HG03097 (cell line): ENCODE results near the gene ST14.
"Not testable (repeated sequence)": the region's sequence is repeated elsewhere in the genome, so short reads cannot be mapped to it uniquely, and the experiment has no call there.

Experiments used
- ATAC-seq: cut with Tn5 transposase; IDR thresholded peaks from one replicate; pipeline ENCODE4 v1.9.1; 2021; ENCODE audit not compliant: unreplicated experiment, low FRiP score

ST14 gene

DNA sequence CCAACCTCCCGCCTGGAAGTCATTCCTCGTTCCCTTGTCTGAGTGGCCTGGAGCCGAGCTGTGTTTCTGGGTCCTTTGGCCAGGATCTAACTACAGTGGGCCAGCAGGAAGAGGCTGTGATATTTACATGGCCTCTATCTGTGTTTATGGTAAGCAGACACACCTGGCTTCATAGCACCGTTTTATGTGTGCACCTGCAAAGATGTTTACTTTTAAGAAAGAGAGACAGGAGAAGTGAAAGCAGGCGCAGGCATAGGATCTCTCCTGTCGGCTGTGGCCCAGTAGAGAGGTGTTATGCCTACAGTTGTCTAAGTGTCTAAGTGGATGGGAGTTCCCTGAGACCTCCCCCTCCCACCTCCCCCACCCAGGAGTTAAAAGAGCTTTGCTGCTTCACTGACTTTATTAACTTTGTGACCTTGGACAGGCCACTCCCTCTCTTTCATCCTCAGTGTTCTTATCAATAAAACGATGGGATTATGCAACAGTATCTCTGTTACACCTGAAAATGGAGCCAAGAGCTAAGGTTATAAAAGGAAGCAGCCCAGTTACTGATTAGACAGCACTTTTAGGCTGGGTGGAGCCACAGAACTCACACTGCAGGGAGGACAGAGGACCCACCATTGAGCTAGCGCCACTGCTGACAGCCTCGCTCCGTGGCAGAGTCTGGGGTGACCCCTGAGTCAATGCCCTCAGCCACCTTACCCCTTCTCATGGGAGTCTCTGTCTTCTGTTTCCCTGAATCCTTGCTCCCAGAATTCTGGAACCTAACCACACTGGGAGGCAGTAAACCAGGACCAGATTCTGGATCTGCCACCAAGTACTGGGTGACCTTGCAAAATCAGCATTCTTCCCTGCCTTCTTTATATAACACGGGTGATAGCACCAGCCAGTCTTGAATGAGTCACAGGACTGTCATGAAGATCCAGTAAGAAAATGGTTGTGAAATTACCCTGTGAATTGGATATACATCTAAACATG lies 22.0 kb downstream of the ST14 start:
- no peak for ATAC-seq

DNA sequence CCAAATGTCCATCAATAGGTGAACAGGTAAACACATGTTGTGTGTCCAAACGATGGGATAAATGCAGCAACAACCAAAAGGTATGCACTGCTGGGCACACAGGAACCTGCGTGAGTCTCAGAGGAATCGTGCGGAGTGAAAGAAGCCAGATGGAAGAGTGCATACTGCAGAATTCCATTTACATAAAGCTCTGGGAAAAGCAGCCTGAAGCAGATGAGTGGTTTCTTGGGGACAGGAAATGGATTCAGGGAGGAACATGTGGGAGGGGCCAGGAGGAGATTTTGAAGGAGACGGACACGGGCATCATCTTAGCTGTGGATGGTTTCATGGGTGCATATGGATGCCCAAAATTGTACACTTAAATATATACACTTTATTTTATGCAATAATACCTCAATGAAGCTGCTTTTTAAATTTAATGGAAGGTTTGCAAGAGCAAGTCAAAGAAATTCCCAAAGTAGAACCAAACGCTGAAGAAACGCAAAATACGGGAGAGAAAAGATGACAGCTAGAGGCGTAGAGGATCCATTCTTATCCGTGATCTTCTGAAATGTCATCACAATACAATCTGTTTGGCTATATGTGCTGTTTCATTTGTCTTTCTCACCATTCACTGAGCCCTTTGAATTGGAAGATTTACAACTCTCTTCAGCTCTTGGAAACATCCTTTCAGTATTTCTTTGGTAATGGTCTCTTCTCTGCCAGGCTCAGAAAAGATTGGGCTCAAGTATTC lies 24.5 kb downstream of the ST14 start:
- ATAC-seq: no peak

DNA sequence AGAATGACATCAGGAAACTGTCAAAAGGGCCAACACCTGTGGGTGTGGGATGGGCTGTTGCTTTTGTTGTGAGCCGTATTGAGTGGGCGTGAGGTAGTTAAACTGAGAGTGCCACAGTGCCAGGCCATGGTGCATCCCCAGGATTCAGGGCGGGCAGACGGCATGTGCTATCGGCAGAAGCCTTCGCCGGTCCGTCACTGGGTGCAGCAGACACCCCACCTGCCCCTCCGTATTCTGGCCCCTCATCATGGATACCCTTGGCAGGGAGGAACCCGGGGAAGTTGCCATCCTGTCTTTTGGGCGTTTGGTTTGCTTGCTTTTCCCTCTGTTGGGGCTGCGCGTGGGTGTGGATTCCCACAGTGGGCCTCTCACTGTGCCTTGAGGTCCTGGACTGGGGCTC lies 27.5 kb downstream of the ST14 start:
- ATAC-seq: no peak

DNA sequence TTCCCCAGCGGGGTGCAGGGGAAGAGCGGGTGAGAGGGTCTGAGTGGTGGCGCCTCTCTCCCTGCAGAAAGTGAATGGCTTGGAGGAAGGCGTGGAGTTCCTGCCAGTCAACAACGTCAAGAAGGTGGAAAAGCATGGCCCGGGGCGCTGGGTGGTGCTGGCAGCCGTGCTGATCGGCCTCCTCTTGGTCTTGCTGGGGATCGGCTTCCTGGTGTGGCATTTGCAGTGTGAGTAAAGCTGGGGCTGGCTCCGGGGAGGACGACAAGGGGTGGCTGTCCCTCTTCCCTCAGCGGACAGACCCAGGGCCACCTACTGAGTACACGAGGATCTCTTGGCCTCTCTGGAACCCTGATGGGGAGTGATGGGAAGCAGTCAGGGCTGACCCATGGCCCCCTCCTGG lies 28.5 kb downstream of the ST14 start:
- no peak for ATAC-seq

DNA sequence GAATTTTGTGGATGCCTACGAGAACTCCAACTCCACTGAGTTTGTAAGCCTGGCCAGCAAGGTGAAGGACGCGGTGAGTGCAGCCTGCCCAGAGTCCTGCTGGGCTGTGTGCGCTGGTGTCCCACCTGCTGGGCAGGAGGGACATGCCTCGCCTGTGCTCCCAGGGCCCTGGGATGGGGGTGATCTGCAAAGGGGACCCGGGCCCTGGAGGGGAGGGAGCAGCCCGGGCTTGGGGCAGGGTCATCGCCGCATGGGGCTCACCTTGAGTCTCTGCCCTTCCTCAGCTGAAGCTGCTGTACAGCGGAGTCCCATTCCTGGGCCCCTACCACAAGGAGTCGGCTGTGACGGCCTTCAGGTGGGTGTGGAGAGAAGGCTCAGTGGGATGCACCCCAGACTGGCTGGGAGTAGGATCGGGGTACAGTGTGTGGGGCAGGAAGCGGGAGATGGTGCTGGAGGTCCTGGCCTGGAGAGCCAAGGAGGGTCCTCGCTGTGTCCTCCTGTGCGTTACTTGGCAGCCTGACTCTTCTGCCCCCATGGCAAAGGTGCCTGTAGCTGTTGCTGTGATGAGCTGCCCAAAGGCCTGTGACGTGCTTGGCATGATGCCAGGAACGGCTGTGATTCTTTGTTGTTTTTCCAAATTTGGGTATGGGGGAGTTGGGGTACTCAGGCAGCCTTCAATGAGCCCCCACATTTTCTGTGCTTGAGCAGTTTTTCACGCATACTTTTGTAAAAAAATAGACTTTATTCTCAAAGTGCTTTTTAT lies 29.2 kb downstream of the ST14 start:
- ATAC-seq: no peak

DNA sequence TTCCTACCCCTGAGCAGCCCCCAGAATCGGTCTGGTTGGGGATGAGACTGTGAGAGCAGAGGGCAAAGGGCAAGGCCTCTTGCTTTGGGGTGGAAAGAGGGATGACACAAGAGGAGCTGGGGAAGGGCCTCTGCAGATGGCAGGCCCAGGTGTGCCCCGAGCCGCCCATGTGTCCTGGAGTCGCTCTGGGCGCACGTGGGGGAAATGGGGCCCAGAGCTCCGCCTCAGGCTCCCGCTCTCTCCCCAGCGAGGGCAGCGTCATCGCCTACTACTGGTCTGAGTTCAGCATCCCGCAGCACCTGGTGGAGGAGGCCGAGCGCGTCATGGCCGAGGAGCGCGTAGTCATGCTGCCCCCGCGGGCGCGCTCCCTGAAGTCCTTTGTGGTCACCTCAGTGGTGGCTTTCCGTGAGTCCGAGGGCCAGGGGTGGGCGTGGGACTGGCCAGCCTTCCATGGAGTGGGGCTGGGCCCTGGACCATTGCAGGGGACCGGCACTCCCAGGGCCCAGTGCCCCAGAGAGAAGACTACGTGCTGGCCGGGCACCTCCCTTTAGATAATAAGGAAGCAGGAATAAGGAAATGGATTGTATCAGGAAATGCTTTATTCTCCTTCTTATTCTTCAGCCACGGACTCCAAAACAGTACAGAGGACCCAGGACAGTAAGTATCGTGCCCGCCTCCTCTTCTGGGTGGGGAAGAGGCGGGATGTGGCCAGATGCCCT lies 30.1 kb downstream of the ST14 start:
- ATAC-seq: no peak

DNA sequence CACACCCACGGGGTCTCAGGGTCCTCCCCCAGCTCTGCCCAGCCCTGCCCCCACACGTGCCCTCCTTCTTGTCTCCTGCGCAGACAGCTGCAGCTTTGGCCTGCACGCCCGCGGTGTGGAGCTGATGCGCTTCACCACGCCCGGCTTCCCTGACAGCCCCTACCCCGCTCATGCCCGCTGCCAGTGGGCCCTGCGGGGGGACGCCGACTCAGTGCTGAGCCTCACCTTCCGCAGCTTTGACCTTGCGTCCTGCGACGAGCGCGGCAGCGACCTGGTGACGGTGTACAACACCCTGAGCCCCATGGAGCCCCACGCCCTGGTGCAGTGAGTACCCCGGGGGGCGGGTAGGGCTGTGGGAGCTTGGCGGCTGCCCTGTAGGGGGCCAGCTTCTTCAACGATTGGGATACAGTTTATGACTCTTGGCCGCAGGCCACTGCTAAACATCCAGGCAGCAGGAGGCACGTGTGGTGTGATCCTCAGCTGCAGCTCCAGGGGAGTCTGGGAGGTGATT lies 30.8 kb downstream of the ST14 start:
- ATAC-seq: no peak

DNA sequence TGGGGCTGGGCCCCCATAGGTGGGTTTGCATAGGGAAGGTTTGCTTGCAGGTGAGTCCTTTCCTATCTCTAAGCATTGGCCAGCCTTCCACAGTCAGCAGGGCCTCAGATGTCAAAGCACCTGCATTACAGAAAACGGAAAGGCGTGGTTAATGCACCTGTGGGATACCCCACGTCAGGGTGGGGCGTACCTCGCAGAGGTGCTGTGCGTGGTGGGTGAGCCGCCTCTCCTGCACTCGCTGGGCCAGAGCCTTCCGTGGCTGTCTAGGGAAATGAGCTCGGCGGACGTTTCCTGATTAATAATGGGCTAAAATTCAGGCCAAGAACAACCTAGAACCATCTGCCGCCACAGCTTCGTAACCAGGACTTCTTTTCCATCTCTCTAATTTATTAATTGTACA lies 32.3 kb downstream of the ST14 start:
- no peak for ATAC-seq

DNA sequence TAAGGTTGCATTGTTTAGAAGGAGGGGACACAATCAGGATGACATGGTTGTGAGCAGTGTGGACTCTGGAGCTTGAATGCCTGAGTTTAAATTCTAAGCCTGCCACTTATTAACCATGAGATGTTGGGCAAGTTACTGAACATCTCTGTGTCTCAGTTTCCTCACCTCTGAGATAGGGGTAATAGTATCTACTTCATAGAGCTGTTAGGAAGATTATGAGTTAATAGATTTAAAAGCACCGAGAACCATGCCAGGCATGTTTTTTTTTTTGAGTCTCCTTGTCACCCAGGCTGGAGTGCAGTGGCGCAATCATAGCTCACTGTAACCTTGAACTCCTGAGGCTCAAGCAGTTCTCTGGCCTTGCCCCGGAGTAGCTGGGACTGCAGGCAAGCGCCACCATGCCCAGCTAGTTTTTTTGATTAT lies 33.3 kb downstream of the ST14 start:
- no peak for ATAC-seq

DNA sequence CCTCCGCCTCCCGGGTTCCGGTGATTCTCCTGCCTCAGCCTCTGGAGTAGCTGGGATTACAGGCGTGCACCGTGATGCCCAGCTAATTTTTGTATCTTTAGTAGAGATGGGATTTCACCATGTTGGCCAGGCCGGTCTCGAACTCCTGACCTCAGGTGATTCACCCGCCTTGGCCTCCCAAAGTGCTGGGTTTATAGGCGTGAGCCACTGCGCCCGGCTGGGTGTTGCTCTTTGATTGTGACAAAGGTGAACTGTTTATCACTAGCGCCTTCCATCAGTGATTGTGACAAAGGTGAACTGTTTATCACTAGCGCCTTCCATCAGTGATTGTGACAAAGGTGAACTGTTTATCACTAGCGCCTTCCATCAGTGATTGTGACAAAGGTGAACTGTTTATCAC lies 34.0 kb downstream of the ST14 start:
- ATAC-seq: not testable (repeated sequence)

DNA sequence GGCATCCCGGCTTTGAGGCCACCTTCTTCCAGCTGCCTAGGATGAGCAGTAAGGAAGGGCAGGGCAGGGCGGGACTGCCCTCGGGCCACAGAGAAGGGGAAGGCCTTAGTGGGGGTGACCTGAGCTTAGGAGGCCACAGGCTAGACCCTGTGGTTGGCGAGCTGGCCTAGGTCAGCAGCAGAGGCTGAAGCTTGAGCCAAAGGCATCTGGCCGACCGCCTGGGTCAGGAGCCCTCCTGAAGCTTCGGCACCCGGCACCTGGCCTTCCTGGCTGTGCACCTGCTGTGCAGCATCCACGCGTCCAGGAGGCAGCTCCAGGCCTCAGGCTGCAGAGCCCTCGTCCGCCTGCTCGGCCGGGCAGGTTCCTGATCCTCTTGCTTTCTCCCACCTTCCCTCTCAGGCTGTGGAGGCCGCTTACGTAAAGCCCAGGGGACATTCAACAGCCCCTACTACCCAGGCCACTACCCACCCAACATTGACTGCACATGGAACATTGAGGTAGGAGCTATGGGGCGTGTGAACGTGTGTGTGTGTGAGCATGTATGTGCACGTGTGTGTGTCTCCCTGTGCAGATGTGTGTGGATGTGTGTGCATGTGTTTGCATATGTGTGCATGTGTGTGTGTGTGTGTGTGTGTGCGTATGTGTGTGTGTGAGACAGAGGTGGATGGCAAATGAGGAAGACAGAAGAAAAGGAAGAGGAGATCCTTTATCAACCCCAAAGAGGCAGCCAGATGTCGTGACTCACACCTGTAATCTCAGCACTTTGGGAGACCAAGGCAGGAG lies 34.9 kb downstream of the ST14 start:
- ATAC-seq: no peak

DNA sequence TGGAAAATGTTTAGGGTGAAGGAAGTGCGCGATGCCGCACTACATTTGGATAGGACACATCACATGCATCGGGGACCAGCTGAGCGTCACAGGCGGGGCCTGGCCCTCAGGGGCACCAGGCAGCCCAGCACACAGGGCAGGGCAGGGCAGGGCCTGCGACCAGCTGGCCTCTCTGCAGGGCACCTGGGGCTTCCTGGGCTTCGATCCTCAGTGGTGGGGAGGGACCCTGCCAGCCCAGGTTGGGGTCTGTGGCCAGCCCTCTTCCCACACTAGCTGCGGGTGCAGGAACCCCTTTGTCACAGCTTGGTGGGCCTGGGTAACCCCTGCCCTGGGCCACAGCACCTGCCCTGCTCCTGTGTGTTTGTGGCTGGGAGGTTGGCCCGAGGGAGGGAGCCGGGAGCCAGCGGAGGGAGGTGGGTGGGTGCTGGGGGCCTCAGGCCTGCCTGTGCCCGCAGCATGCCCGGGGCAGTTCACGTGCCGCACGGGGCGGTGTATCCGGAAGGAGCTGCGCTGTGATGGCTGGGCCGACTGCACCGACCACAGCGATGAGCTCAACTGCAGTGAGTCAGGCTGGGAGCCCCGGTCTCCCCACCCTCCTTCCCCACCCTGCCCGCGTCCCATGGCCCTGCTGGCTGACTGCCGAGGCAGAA lies 37.9 kb downstream of the ST14 start:
- no peak for ATAC-seq

DNA sequence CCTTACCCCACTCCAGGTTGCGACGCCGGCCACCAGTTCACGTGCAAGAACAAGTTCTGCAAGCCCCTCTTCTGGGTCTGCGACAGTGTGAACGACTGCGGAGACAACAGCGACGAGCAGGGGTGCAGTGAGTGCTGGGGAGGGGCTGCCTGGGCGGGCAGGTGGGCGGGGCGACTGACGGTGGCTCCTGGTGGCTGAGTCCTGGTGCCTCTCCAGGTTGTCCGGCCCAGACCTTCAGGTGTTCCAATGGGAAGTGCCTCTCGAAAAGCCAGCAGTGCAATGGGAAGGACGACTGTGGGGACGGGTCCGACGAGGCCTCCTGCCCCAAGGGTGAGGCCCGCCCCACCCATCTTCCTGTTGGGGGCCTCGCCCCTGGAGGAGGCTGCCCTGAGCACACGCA lies 38.7 kb downstream of the ST14 start:
- no peak for ATAC-seq

DNA sequence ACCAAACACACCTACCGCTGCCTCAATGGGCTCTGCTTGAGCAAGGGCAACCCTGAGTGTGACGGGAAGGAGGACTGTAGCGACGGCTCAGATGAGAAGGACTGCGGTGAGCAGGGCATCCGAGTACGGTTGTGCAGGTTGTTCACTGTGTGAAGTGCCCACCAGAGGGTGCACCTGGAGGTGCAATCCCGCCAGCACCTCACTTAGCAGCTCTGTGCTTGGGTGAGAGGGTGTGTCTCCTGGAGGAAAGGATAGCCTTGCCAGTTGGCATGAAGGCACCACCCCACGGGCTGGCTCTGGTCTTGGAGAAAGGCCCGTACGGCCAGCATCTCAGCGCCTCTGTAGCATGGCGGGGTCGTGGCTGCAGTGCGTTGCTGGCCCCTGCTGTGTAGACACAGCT lies 39.4 kb downstream of the ST14 start:
- ATAC-seq: no peak

DNA sequence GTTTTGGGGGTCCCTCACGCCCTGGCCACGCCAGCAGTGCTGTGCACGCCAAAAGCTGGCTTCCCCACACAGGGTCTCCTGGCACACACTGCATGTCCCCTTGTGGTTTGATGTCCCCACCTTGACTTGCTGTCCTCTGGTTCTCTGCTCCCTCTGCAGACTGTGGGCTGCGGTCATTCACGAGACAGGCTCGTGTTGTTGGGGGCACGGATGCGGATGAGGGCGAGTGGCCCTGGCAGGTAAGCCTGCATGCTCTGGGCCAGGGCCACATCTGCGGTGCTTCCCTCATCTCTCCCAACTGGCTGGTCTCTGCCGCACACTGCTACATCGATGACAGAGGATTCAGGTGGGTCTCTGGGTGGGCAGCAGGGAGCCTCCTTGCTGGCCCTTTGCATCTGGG lies 40.2 kb downstream of the ST14 start:
- no peak for ATAC-seq

DNA sequence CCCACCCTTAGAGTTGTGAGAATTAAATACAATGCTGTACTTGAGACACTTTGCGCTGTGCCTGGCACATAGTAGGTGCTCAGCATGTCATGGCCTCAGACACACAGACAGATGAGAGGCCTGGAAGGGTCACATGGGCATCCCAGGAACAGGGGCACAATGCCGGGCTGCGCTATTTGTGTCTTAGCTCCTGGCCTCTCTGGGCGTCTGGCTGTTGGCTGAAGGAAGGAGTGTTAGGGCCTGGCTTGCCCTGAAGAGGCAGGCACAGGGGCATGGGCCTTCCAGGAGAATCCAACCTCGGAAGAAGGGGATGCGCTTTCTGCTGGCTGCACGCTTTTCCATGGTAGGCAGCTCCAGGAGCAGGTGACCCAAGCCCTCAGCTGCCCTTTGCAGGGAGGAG lies 41.4 kb downstream of the ST14 start:
- ATAC-seq: no peak

DNA sequence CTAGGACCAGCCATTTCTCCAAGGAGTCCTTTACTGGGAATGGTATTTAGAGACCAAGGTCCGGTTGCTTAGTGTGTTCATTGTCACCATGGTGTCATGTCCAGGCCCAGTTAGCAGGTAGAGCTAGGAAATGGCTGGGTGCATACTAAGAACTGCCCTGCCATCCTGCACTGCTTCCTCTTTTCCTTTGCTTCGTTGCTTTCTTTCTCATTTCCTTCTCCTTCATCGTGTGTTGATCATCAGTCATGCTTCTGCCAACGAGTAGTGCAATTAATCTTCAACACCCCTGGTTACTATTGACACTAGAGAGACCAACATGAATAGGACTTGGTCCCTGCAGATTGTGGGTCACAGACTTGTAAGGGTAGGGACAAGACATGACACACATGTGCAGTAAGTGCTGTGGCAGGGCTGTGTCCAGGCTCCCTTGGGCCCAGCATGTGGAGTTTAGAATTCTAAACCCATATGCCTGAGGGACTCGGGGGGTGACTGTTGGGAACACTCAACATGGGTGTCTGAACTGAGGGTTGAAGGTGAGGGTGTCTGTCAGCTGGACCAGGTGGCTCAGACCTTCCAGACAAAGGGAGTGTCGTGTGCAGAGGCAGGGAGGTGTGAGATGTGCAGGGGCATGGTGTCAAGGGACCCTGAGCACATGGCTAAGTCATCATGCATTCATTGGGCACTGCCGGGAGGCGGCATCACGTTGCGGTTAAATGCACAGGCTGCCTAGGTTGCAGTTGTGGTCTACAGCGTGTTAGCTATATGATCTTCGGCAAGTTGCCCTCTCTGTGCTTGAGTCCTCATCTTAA lies 42.6 kb downstream of the ST14 start:
- no peak for ATAC-seq
